GM23248 (cell line): ENCODE data around the gene ADGRE2.
"Not testable (repeated sequence)": the region's sequence is repeated elsewhere in the genome, so short reads cannot be mapped to it uniquely, and the experiment has no call there.

Source experiments
- EZH2 ChIP-seq: fragments of 200-600 bp; sonication (generic); IDR thresholded peaks from 2 replicates; pipeline ENCODE4 v1.6.1; 2018; ENCODE audit warnings: antibody characterized with exemption, mild to moderate bottlenecking; ENCODE audit not compliant: insufficient read depth, poor library complexity, severe bottlenecking
- EZH2phosphoT487 ChIP-seq: fragments of 200-600 bp; sonication (generic); IDR thresholded peaks from 2 replicates; pipeline ENCODE4 v1.6.1; 2018; ENCODE audit warnings: antibody characterized with exemption, moderate library complexity, mild to moderate bottlenecking, low read depth; ENCODE audit not compliant: insufficient read depth

- not testable (repeated sequence) for TF ChIP-seq EZH2phosphoT487, EZH2
These were observed 13.9 kb upstream of the ADGRE2 start for GRCh38 chr19:14792250-14792649.
